H9 (cell line): Measurements from ENCODE around the gene CAMTA1. TPM values are rescaled to one million over a fixed set of nuclear protein-coding genes. Genes with fewer than 3 reads are reported as not detected.

ENCODE experiments used
- DNase-seq: peaks from one replicate; pipeline ENCODE4 v3.0.0-alpha.2; 2017
- H2AFZ ChIP-seq: one replicate; pipeline ENCODE4 v1.6.1; 2013; ENCODE audit warnings: mild to moderate bottlenecking, low read length, control low read depth, moderate library complexity
- H2AK5ac ChIP-seq: 2 replicates; pipeline ENCODE4 v1.6.1; 2013; ENCODE audit warnings: low read length, control low read depth, mixed read lengths; ENCODE audit not compliant: insufficient read length
- H2BK120ac ChIP-seq: one replicate; pipeline ENCODE4 v1.6.1; 2013; ENCODE audit warnings: low read depth, mild to moderate bottlenecking, low read length, control low read depth, inconsistent platforms; ENCODE audit not compliant: poor library complexity, severe bottlenecking
- H2BK12ac ChIP-seq: 2 replicates; pipeline ENCODE4 v1.6.1; 2013; ENCODE audit warnings: low read length, control low read depth, mixed read lengths, low read depth; ENCODE audit not compliant: insufficient read length
- H2BK15ac ChIP-seq: 2 replicates; pipeline ENCODE4 v1.6.1; 2013; ENCODE audit warnings: low read depth, low read length, control low read depth
- H2BK20ac ChIP-seq: one replicate; pipeline ENCODE4 v1.6.1; 2013; ENCODE audit warnings: low read depth, mild to moderate bottlenecking, low read length, control low read depth, inconsistent platforms; ENCODE audit not compliant: poor library complexity, severe bottlenecking
- H2BK5ac ChIP-seq: 2 replicates; pipeline ENCODE4 v1.6.1; 2013; ENCODE audit warnings: low read length, control low read depth, mixed read lengths; ENCODE audit not compliant: insufficient read length
- H3K14ac ChIP-seq: 2 replicates; pipeline ENCODE4 v1.6.1; 2013; ENCODE audit warnings: low read length, control low read depth; ENCODE audit not compliant: insufficient read depth
- H3K18ac ChIP-seq: 2 replicates; pipeline ENCODE4 v1.6.1; 2013; ENCODE audit warnings: low read depth, mild to moderate bottlenecking, mixed read lengths, low read length, control low read depth; ENCODE audit not compliant: insufficient read length
- H3K23ac ChIP-seq: 2 replicates; pipeline ENCODE4 v1.6.1; 2013; ENCODE audit warnings: low read length, control low read depth, mixed read lengths, low read depth; ENCODE audit not compliant: insufficient read length
- H3K23me2 ChIP-seq: 2 replicates; pipeline ENCODE4 v1.6.1; 2013; ENCODE audit warnings: low read depth, mild to moderate bottlenecking, mixed read lengths, low read length, control low read depth; ENCODE audit not compliant: insufficient read length, poor library complexity, severe bottlenecking
- H3K27ac ChIP-seq: 2 replicates; pipeline ENCODE4 v1.5.1; 2013; ENCODE audit warnings: low read length, control low read depth, mixed read lengths, low read depth; ENCODE audit not compliant: insufficient read length
- H3K27me3 ChIP-seq: 2 replicates; pipeline ENCODE4 v1.6.1; 2013; ENCODE audit warnings: low read length, control low read depth, inconsistent platforms; ENCODE audit not compliant: insufficient read depth
- H3K4ac ChIP-seq: 2 replicates; pipeline ENCODE4 v1.6.1; 2013; ENCODE audit warnings: low read depth, mild to moderate bottlenecking, control low read depth, inconsistent platforms, low read length, moderate library complexity
- H3K4me1 ChIP-seq: 2 replicates; pipeline ENCODE4 v1.6.1; 2013; ENCODE audit warnings: low read length, control low read depth, inconsistent platforms; ENCODE audit not compliant: insufficient read depth
- H3K4me2 ChIP-seq: 2 replicates; pipeline ENCODE4 v1.6.1; 2013; ENCODE audit warnings: low read length, control low read depth, mixed read lengths; ENCODE audit not compliant: insufficient read length, insufficient read depth
- H3K56ac ChIP-seq: 2 replicates; pipeline ENCODE4 v1.6.1; 2013; ENCODE audit warnings: low read depth, mild to moderate bottlenecking, mixed read lengths, low read length, control low read depth; ENCODE audit not compliant: insufficient read length
- H3K79me1 ChIP-seq: 2 replicates; pipeline ENCODE4 v1.6.1; 2013; ENCODE audit warnings: low read depth, mild to moderate bottlenecking, moderate library complexity, low read length, control low read depth, inconsistent platforms; ENCODE audit not compliant: insufficient read depth, poor library complexity, severe bottlenecking
- H3K79me2 ChIP-seq: 2 replicates; pipeline ENCODE4 v1.6.1; 2013; ENCODE audit warnings: low read length, control low read depth, inconsistent platforms; ENCODE audit not compliant: insufficient read depth
- H3K9ac ChIP-seq: 2 replicates; pipeline ENCODE4 v1.6.1; 2013; ENCODE audit warnings: low read length, control low read depth, mixed read lengths; ENCODE audit not compliant: insufficient read length; ENCODE audit errors: extremely low read depth
- H3K9me3 ChIP-seq: one replicate; pipeline ENCODE4 v1.6.1; 2013; ENCODE audit warnings: low read depth, low read length, inconsistent platforms; ENCODE audit not compliant: control insufficient read depth
- H3T11ph ChIP-seq: one replicate; pipeline ENCODE4 v1.6.1; 2013; ENCODE audit warnings: mild to moderate bottlenecking, low read length, control low read depth, inconsistent platforms
- H4K20me1 ChIP-seq: one replicate; pipeline ENCODE4 v1.6.1; 2013; ENCODE audit not compliant: control insufficient read depth, insufficient read length, insufficient read depth
- H4K5ac ChIP-seq: 2 replicates; pipeline ENCODE4 v1.6.1; 2013; ENCODE audit warnings: low read depth, mild to moderate bottlenecking, mixed read lengths, low read length, control low read depth; ENCODE audit not compliant: insufficient read length
- H4K8ac ChIP-seq: replicated peaks from 2 replicates; pipeline ENCODE4 v1.6.1; 2013; ENCODE audit warnings: low read length, control low read depth, mixed read lengths, low read depth; ENCODE audit not compliant: insufficient read length
- H4K91ac ChIP-seq: 2 replicates; pipeline ENCODE4 v1.6.1; 2013; ENCODE audit warnings: low read depth, mild to moderate bottlenecking, moderate library complexity, mixed read lengths, low read length, control low read depth; ENCODE audit not compliant: insufficient read length
- H3K27ac Mint-ChIP-seq, 3 experiments: 2 replicates in 2 of 3; 3 replicates in 1 of 3; pipeline ENCODE4 v1.8.0; 2020 to 2021; ENCODE audit warnings: mixed read lengths in 3 of 3, mild to moderate bottlenecking in 1 of 3, moderate library complexity in 1 of 3
- H3K27me3 Mint-ChIP-seq: 2 replicates; pipeline ENCODE4 v1.8.0; 2021; ENCODE audit warnings: low read depth, mild to moderate bottlenecking, moderate library complexity, mixed read lengths
- H3K36me3 Mint-ChIP-seq, 3 experiments: 2 replicates in 2 of 3; 3 replicates in 1 of 3; pipeline ENCODE4 v1.8.0; 2020 to 2021; ENCODE audit warnings: low read depth in 3 of 3, mixed read lengths in 3 of 3; ENCODE audit not compliant: insufficient read depth in 1 of 3
- H3K4me1 Mint-ChIP-seq, 2 experiments: 2 replicates each; pipeline ENCODE4 v1.8.0; 2020; ENCODE audit warnings: mixed read lengths in 2 of 2
- H3K4me3 Mint-ChIP-seq, 2 experiments: 2 replicates in 1 of 2; 3 replicates in 1 of 2; pipeline ENCODE4 v1.8.0; 2020 to 2021; ENCODE audit warnings: mild to moderate bottlenecking in 2 of 2, mixed read lengths in 2 of 2, moderate library complexity in 1 of 2
- H3K9me3 Mint-ChIP-seq, 2 experiments: 2 replicates in 1 of 2; 3 replicates in 1 of 2; pipeline ENCODE4 v1.8.0; 2020; ENCODE audit warnings: mild to moderate bottlenecking in 2 of 2, mixed read lengths in 2 of 2, moderate library complexity in 1 of 2
- CTCF ChIP-seq: fragments of 200-600 bp; sonication (generic); conservative IDR thresholded peaks from 3 replicates; pipeline ENCODE4 v1.8.0; 2021; ENCODE audit warnings: antibody characterized with exemption, mild to moderate bottlenecking
- WGBS: extraction: QIAGEN DNeasy Blood & Tissue Kit; methylation state at CpG from one replicate; pipeline ENCODE4 v1.1.7; 2013; ENCODE audit warnings: missing lambda C conversion rate, low lambda C conversion rate, mixed read lengths; ENCODE audit not compliant: insufficient read length; ENCODE audit errors: extremely low coverage; 5-methylcytosine and 5-hydroxymethylcytosine counted together
- total RNA-seq: library from RNA; stranded (reverse); gene quantifications from 2 replicates; pipeline ENCODE4 v1.2.1, GENCODE V29; 2021

Gene CAMTA1
- total RNA-seq, 1 experiment from 2014 or later: 115 TPM

- H3T11ph ChIP-seq: no peak overlapping the region
- Mint-ChIP-seq H3K36me3 (peaks cover 5 to 8% (median 7%) of the 10 kb centered on the region in 3 experiments; a peak in 4 of 7 replicates), H3K27ac (no peak overlapping the region; a peak in 1 of 7 replicates), H3K4me3 (no peak overlapping the region; a peak in 1 of 5 replicates), H3K27me3 (no peaks in the 10 kb centered on the region), H3K9me3 (no peaks in the 10 kb centered on the region), H3K4me1 (peaks cover 50 to 54% of the 10 kb centered on the region in 2 experiments)
- H3K27ac ChIP-seq: no peak overlapping the region
- H3K4me2 ChIP-seq: no peak overlapping the region
- H3K9ac ChIP-seq: no peak overlapping the region
- no peak overlapping the region for H2AK5ac ChIP-seq
- no peaks in the 10 kb centered on the region for H3K27me3 ChIP-seq
- no peak overlapping the region for H2BK120ac ChIP-seq
- H2BK15ac ChIP-seq: no peak overlapping the region
- H2AFZ ChIP-seq: no peak overlapping the region
- no peak overlapping the region for H4K8ac ChIP-seq
- H4K5ac ChIP-seq: no peak overlapping the region
- H3K79me2 ChIP-seq: peaks cover 38% of the 10 kb centered on the region
- H3K14ac ChIP-seq: no peak overlapping the region
- H3K23me2 ChIP-seq: peaks cover 4% of the 10 kb centered on the region
- no peak overlapping the region for H3K18ac ChIP-seq
- H3K4me1 ChIP-seq: no peaks in the 10 kb centered on the region; the same call in 1 of the 2 replicates
- no peak overlapping the region for H3K23ac ChIP-seq
- no peak for DNase-seq
- no peak overlapping the region for H3K56ac ChIP-seq
- no peak for TF ChIP-seq CTCF
- H2BK20ac ChIP-seq: no peak overlapping the region
- peaks cover 15% of the 10 kb centered on the region for H3K79me1 ChIP-seq
- H3K4ac ChIP-seq: no peak overlapping the region
- no peaks in the 10 kb centered on the region for H3K9me3 ChIP-seq
- WGBS: no CpG with 5 or more reads among the region's 2 CpGs
- H4K91ac ChIP-seq: no peak overlapping the region
- H2BK12ac ChIP-seq: no peak overlapping the region
- H2BK5ac ChIP-seq: no peak overlapping the region
- peaks cover 7% of the 10 kb centered on the region for H4K20me1 ChIP-seq
Measured at GRCh38 chr1:6788946-6789345, 3.7 kb downstream of the CAMTA1 start.
